GM12878 (cell line): Measurements from ENCODE around the gene MPC2. TPM values are rescaled to one million over a fixed set of nuclear protein-coding genes. Genes with fewer than 3 reads are reported as not detected.

Experiments
- ATF3 ChIP-seq: IDR thresholded peaks from 2 replicates; pipeline ENCODE4 v1.6.1; 2011; ENCODE audit warnings: low read depth, mild to moderate bottlenecking, low read length, moderate library complexity, borderline replicate concordance; ENCODE audit errors: extremely low read depth
- BRCA1 ChIP-seq: IDR thresholded peaks from 2 replicates; pipeline ENCODE4 v1.6.1; 2011; ENCODE audit warnings: low read depth, low read length, improper control_type of control experiment
- CBFB ChIP-seq: IDR thresholded peaks from 2 replicates; pipeline ENCODE4 v1.6.1; 2016; ENCODE audit warnings: antibody characterized with exemption, low read depth
- ELK1 ChIP-seq: IDR thresholded peaks from 2 replicates; pipeline ENCODE4 v1.6.1; 2012; ENCODE audit warnings: low read depth, low read length, improper control_type of control experiment
- GATAD2B ChIP-seq: fragments of 450-650 bp; conservative IDR thresholded peaks from 2 replicates; pipeline ENCODE4 v1.6.1; 2017; ENCODE audit warnings: low read depth, mild to moderate bottlenecking, moderate library complexity
- KDM1A ChIP-seq: fragments of 200-600 bp; sonication (generic); IDR thresholded peaks from 2 replicates; pipeline ENCODE4 v1.6.1; 2016; ENCODE audit warnings: borderline replicate concordance
- KLF5 ChIP-seq: fragments of 450-650 bp; IDR thresholded peaks from 2 replicates; pipeline ENCODE4 v1.6.1; 2014; ENCODE audit warnings: mild to moderate bottlenecking; ENCODE audit not compliant: partially characterized antibody
- MXI1 ChIP-seq: fragments of 150-350 bp; IDR thresholded peaks from 2 replicates; pipeline ENCODE4 v1.6.1; 2011; ENCODE audit warnings: low read depth, mild to moderate bottlenecking, inconsistent platforms, low read length, improper control_type of control experiment
- NBN ChIP-seq: fragments of 450-650 bp; IDR thresholded peaks from 2 replicates; pipeline ENCODE4 v1.6.1; 2016
- NR2C1 ChIP-seq: fragments of 450-650 bp; IDR thresholded peaks from 2 replicates; pipeline ENCODE4 v1.6.1; 2017; ENCODE audit warnings: antibody characterized with exemption, mild to moderate bottlenecking, moderate library complexity
- NR2F1 ChIP-seq: fragments of 450-650 bp; conservative IDR thresholded peaks from 2 replicates; pipeline ENCODE4 v1.6.1; 2017; ENCODE audit warnings: mild to moderate bottlenecking
- POLR2A ChIP-seq: IDR thresholded peaks from 2 replicates; pipeline ENCODE4 v1.6.1; 2011; ENCODE audit warnings: low read depth, mild to moderate bottlenecking, low read length
- RBBP5 ChIP-seq: fragments of 200-600 bp; sonication (generic); conservative IDR thresholded peaks from 2 replicates; pipeline ENCODE4 v1.6.1; 2016
- RUNX3 ChIP-seq: IDR thresholded peaks from 2 replicates; pipeline ENCODE4 v1.6.1; 2012; ENCODE audit warnings: low read length, inconsistent platforms
- SMAD1 ChIP-seq: fragments of 450-650 bp; IDR thresholded peaks from 2 replicates; pipeline ENCODE4 v1.6.1; 2018; ENCODE audit warnings: mild to moderate bottlenecking, low read depth; ENCODE audit not compliant: partially characterized antibody
- SMARCA5 ChIP-seq: fragments of 450-650 bp; IDR thresholded peaks from 2 replicates; pipeline ENCODE4 v1.6.1; 2017; ENCODE audit warnings: mild to moderate bottlenecking
- STAT3 ChIP-seq: IDR thresholded peaks from 2 replicates; pipeline ENCODE4 v1.6.1; 2011; ENCODE audit warnings: low read depth, low read length, improper control_type of control experiment
- ZNF592 ChIP-seq: fragments of 450-650 bp; IDR thresholded peaks from 2 replicates; pipeline ENCODE4 v1.6.1; 2017; ENCODE audit warnings: mild to moderate bottlenecking, moderate library complexity
- polyA plus RNA-seq, 11 experiments: library from polyadenylated mRNA; depleted of rRNA in 4 of 11; unstranded in 6 of 11; stranded (reverse) in 5 of 11; fragments of >200 nt; fragmentation: Nextera tagmentation in 4 of 11; fragmentation: Illumina TruSeq in 1 of 11; extraction: Ambion mirVana in 4 of 11; extraction: Trizol in 1 of 11; gene quantifications; 1 replicate in 1 of 11; 2 replicates in 10 of 11; pipeline versions ENCODE4 v1.2.1 to v1.2.3, GENCODE V29; 2011 to 2016; ENCODE audit warnings: inconsistent platforms in 2 of 11, missing spikeins in 2 of 11, low read depth in 1 of 11
- total RNA-seq, 4 experiments: library from RNA; depleted of rRNA in 3 of 4; stranded (reverse); fragments of >200 nt in 3 of 4; fragmentation: Illumina TruSeq in 1 of 4; extraction: Trizol in 1 of 4; gene quantifications; 2 replicates each; pipeline versions ENCODE4 v1.2.1 to v1.2.3, GENCODE V29; 2013 to 2021
- TF ChIP-seq, protein P1 (sequence below), 3 experiments: IDR thresholded peaks in 2 of 3; conservative IDR thresholded peaks in 1 of 3; 2 replicates each; pipeline ENCODE4 v1.5.1; 2011; ENCODE audit warnings: low read depth in 3 of 3, low read length in 3 of 3, mild to moderate bottlenecking in 3 of 3, control low read depth in 2 of 3, moderate library complexity in 2 of 3, inconsistent platforms in 1 of 3, mixed read lengths in 1 of 3; ENCODE audit not compliant: control insufficient read depth in 2 of 3, insufficient read depth in 1 of 3; ENCODE audit errors: extremely low read depth in 1 of 3
- TF ChIP-seq, protein P2 (sequence below): fragments of 150-350 bp; IDR thresholded peaks from 2 replicates; pipeline ENCODE4 v1.6.1; 2016; ENCODE audit warnings: low read depth, low read length

Gene MPC2
- total and polyA plus RNA-seq, 10 of the 15 experiments (the other 5 are each of a cell fraction or from before 2014, with no cell fraction given): 22.5 to 164 (median 63.3) TPM

DNA sequence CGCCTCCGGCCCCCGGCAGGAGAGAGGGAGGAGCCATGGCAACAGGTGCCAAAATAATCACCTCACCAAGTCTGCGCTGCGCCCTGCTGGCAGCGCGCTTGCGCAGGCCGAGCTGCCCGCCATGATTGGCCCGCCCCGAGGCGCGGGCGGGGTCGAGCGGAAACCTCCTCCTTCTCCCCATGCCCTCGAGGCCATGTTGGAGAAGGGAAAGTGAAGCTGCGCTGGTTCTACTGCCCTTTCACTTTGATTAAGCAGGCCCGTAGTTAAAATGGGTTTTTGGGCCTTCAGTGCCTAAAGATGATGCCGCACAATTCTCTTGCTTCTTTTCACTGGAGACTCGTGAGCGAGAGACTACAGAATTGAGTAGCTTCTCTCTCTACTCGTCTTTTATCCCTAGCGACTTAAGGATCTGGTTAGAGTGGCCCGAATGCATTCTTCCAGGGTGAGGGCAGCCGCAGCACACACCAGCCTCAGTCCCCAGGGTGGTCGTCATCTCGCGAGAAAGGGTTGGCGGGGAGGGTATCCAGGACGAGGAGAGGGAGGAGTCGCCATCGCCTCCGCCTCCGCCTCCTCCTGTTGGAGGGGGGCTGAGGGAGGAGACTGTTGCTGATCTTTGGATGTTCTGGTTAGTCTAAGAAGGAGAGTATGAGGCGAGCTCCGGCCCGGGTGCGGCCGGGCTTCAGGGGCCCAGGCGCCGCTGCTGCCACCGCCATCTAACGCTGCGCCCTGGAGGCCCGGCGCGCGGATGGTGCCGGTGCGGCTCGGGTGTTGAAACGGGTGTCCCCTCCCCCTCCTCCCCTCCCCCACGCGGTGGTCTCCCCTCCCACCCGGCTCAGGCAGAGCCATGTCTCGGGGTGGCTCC lies 573 bp downstream of the MPC2 start, which contains the start of gene DCAF6 (continued):
- peak; percentile 69 for TF ChIP-seq RUNX3
- 0 out of 2 replicates have a peak, but pooled peaks have one; percentile 7 for TF ChIP-seq ELK1
- no peak for TF ChIP-seq ZNF592
- TF ChIP-seq BRCA1: peak; percentile 92
- TF ChIP-seq KLF5: peak; percentile 62
- TF ChIP-seq KDM1A: no peak
- no peak for TF ChIP-seq ATF3
- peak; percentile 77 for TF ChIP-seq POLR2A
- TF ChIP-seq NBN: peak; percentile 95
- peak; percentile 75; the same call in 1 of the 2 replicates for TF ChIP-seq SMARCA5
- no peak for TF ChIP-seq NR2F1
- TF ChIP-seq NR2C1: peak; percentile 87
- peak; percentile 84 for TF ChIP-seq SMAD1
- TF ChIP-seq STAT3: no peak
- peak; percentile 99 for TF ChIP-seq CBFB
- no peak for TF ChIP-seq RBBP5
- TF ChIP-seq, protein P1, sequence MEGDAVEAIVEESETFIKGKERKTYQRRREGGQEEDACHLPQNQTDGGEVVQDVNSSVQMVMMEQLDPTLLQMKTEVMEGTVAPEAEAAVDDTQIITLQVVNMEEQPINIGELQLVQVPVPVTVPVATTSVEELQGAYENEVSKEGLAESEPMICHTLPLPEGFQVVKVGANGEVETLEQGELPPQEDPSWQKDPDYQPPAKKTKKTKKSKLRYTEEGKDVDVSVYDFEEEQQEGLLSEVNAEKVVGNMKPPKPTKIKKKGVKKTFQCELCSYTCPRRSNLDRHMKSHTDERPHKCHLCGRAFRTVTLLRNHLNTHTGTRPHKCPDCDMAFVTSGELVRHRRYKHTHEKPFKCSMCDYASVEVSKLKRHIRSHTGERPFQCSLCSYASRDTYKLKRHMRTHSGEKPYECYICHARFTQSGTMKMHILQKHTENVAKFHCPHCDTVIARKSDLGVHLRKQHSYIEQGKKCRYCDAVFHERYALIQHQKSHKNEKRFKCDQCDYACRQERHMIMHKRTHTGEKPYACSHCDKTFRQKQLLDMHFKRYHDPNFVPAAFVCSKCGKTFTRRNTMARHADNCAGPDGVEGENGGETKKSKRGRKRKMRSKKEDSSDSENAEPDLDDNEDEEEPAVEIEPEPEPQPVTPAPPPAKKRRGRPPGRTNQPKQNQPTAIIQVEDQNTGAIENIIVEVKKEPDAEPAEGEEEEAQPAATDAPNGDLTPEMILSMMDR (IDR thresholded peaks at IDR 0.05 in 2 of 3, conservative IDR thresholded peaks at IDR 0.05 in 1 of 3; ENCODE audit: control insufficient read depth in 2 of 3, extremely low read depth in 1 of 3, insufficient read depth in 1 of 3, low read depth in 3 of 3, low read length in 3 of 3): no peak
- TF ChIP-seq, protein P2, sequence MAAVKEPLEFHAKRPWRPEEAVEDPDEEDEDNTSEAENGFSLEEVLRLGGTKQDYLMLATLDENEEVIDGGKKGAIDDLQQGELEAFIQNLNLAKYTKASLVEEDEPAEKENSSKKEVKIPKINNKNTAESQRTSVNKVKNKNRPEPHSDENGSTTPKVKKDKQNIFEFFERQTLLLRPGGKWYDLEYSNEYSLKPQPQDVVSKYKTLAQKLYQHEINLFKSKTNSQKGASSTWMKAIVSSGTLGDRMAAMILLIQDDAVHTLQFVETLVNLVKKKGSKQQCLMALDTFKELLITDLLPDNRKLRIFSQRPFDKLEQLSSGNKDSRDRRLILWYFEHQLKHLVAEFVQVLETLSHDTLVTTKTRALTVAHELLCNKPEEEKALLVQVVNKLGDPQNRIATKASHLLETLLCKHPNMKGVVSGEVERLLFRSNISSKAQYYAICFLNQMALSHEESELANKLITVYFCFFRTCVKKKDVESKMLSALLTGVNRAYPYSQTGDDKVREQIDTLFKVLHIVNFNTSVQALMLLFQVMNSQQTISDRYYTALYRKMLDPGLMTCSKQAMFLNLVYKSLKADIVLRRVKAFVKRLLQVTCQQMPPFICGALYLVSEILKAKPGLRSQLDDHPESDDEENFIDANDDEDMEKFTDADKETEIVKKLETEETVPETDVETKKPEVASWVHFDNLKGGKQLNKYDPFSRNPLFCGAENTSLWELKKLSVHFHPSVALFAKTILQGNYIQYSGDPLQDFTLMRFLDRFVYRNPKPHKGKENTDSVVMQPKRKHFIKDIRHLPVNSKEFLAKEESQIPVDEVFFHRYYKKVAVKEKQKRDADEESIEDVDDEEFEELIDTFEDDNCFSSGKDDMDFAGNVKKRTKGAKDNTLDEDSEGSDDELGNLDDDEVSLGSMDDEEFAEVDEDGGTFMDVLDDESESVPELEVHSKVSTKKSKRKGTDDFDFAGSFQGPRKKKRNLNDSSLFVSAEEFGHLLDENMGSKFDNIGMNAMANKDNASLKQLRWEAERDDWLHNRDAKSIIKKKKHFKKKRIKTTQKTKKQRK: no peak
- TF ChIP-seq GATAD2B: peak; percentile 60
- TF ChIP-seq MXI1: peak; percentile 94
